Measurements from ENCODE around the gene IRF2. TPM values are rescaled to one million over a fixed set of nuclear protein-coding genes. Genes with fewer than 3 reads are reported as not detected.
"Not testable (repeated sequence)": the region's sequence is repeated elsewhere in the genome, so short reads cannot be mapped to it uniquely, and the experiment has no call there.

The IRF2 gene
- total and polyA plus RNA-seq, 9 donors, result 27.8 to 68.4 (median 40.7) TPM

GRCh38 chr4:184342167-184342856 is 132.0 kb downstream of the IRF2 start:
- H3K4me1 ChIP-seq (ENCODE audit: insufficient read depth), result peaks cover 11% of the 10 kb centered on the region
- no peak for DNase-seq
- no peaks in the 10 kb centered on the region for H3K36me3 ChIP-seq
- no peak overlapping the region for H3K27ac ChIP-seq
- H3K9me3 ChIP-seq, result no peaks in the 10 kb centered on the region
- no peak for TF ChIP-seq POLR2A (IDR thresholded peaks at IDR 0.05)
- TF ChIP-seq EP300 (IDR thresholded peaks at IDR 0.05), result no peak
- TF ChIP-seq CTCF (IDR thresholded peaks at IDR 0.05), result no peak
- H3K4me3 ChIP-seq, result no peak overlapping the region
- 91 to 93% (median 92%) methylated on average over 6 of the region's 6 CpGs for WGBS, 3 donors
- no peaks in the 10 kb centered on the region for H3K27me3 ChIP-seq
- intact Hi-C loops (cut with DNase I), result loop anchor here in 2 of 4 donors (10.0 kb wide), 2 partner anchors 58 to 132 kb away; partner anchors contain the start of gene IRF2 (in 1 of the 2)

- not testable (repeated sequence) for H3K36me3 ChIP-seq; H3K27ac ChIP-seq; H3K27me3 ChIP-seq; DNase-seq; H3K4me1 ChIP-seq (ENCODE audit: insufficient read depth); H3K9me3 ChIP-seq; H3K4me3 ChIP-seq
- WGBS, 3 donors, result 80 to 84% (median 82%) methylated on average over 5 of the region's 5 CpGs
- intact Hi-C loops (cut with DNase I), result loop anchor here in 2 of 4 donors (10.0 kb wide), 2 partner anchors 55 to 135 kb away; partner anchors contain the start of gene IRF2 (in 1 of the 2)
These were observed 134.8 kb downstream of the IRF2 start for GRCh38 chr4:184339398-184340193.

DNA sequence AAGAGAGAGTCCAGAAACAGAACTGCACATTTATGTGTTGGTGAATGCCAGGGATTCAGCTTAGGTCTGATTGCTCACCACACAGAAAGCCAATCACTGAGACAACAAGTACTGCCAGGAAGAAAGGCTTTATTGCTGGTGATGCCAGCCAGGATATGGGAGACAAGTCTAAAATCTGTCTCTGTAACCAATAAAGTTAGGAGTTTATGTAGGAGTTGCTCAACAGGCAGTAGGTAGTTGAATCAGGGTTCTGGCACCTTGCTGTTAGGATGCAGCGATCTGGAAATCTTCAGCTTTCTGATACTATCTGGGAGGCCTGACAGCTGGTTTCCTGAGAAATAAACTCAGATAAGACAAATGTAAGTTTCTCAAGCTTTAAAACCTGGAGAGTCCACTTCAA is 136.4 kb downstream of the IRF2 start:
- 0 to 100% (median 50%) methylated on average over 1 of the region's 1 CpG for WGBS, 3 donors
- H3K4me3 ChIP-seq, result no peak overlapping the region
- no peaks in the 10 kb centered on the region for H3K36me3 ChIP-seq
- intact Hi-C loops (cut with DNase I), result no loop called here
- no peak overlapping the region for H3K27ac ChIP-seq
- no peaks in the 10 kb centered on the region for H3K9me3 ChIP-seq
- no peaks in the 10 kb centered on the region for H3K27me3 ChIP-seq
- TF ChIP-seq POLR2A (IDR thresholded peaks at IDR 0.05) (no peak), CTCF (IDR thresholded peaks at IDR 0.05) (no peak), EP300 (IDR thresholded peaks at IDR 0.05) (no peak)
- peaks cover 5% of the 10 kb centered on the region for H3K4me1 ChIP-seq (ENCODE audit: insufficient read depth)
- DNase-seq, result no peak

Small RNA genes lying within 50 kb of the gene (small RNA-seq; reads per million reads assigned to genes)
- gene RF00152, result not detected

Other genes with a start within 250 kb of the IRF2 start
- gene CASP3, start 174.9 kb upstream of the IRF2 start, total RNA-seq, result 10 to 100 TPM; 10.2 to 14.0 (median 11.7) TPM
- 10 to 100 TPM in 1 of 2 donors, 1 to 10 TPM in 1; 8.9 to 13.6 TPM for gene CASP3, start 174.9 kb upstream of the IRF2 start, polyA plus RNA-seq
- 10 to 100 TPM; 16.7 to 29.2 (median 18.6) TPM for gene PRIMPOL, start 175.2 kb upstream of the IRF2 start, total RNA-seq
- 10 to 100 TPM; 14.1 to 14.4 TPM for gene PRIMPOL, start 175.2 kb upstream of the IRF2 start, polyA plus RNA-seq

All from ovary (tissue), 9 donors.